H1 (cell line): ENCODE results near the gene HMCN2. TPM values are rescaled to one million over a fixed set of nuclear protein-coding genes. Genes with fewer than 3 reads are reported as not detected.

ENCODE experiments used
- ATF2 ChIP-seq: IDR thresholded peaks from 2 replicates; pipeline ENCODE4 v1.6.1; 2012; ENCODE audit warnings: low read length, inconsistent platforms
- BRCA1 ChIP-seq: IDR thresholded peaks from 2 replicates; pipeline ENCODE4 v1.6.1; 2012; ENCODE audit warnings: low read depth, low read length, improper control_type of control experiment
- CTCF ChIP-seq, 3 experiments: IDR thresholded peaks; 1 replicate in 2 of 3; 2 replicates in 1 of 3; pipeline versions ENCODE4 v1.5.1 to v1.6.1; 2011; ENCODE audit warnings: low read length in 3 of 3, mild to moderate bottlenecking in 3 of 3, inconsistent platforms in 2 of 3, low read depth in 1 of 3, moderate library complexity in 1 of 3; ENCODE audit not compliant: insufficient read depth in 1 of 3; ENCODE audit errors: control extremely low read depth in 1 of 3
- JUN ChIP-seq: IDR thresholded peaks from 2 replicates; pipeline ENCODE4 v1.6.1; 2011; ENCODE audit warnings: low read depth, mild to moderate bottlenecking, improper control_type of control experiment, low read length
- KDM1A ChIP-seq: fragments of 200-600, 300-600 bp; sonication (generic); IDR thresholded peaks from 2 replicates; pipeline ENCODE4 v1.7.1; 2016; ENCODE audit warnings: mild to moderate bottlenecking, low read length, borderline replicate concordance
- SP1 ChIP-seq: IDR thresholded peaks from 2 replicates; pipeline ENCODE4 v1.6.1; 2011; ENCODE audit warnings: low read depth, low read length
- polyA plus RNA-seq, 7 experiments: library from polyadenylated mRNA; depleted of rRNA in 3 of 7; stranded (reverse) in 5 of 7; unstranded in 2 of 7; fragments of >200 nt in 5 of 7; fragments of 200-250 nt in 2 of 7; gene quantifications; 1 replicate in 5 of 7; 2 replicates in 1 of 7; 4 replicates in 1 of 7; pipeline versions ENCODE4 v1.2.1 to v1.2.3, GENCODE V29; 2011 to 2013; ENCODE audit warnings: missing spikeins in 2 of 7, mixed read lengths in 2 of 7
- total RNA-seq: library from RNA; stranded (reverse); fragmentation: NEBNext Ultra II Directional; extraction: Animal tissue kit (Norgen Biotek cat#: 25700); gene quantifications from 2 replicates; pipeline ENCODE4 v1.2.1, GENCODE V29; 2021

The HMCN2 gene
- total and polyA plus RNA-seq, 2 of the 8 experiments (the other 6 are each of a cell fraction or from before 2014, with no cell fraction given) = 5.0 to 9.1 TPM

GRCh38 chr9:130254747-130255630, 10.6 kb upstream of the HMCN2 start (continued):
- TF ChIP-seq CTCF (IDR thresholded peaks at IDR 0.05; ENCODE audit: control extremely low read depth in 1 of 3, insufficient read depth in 1 of 3, low read depth in 1 of 3, low read length in 3 of 3) (no peak), ATF2 (no peak), JUN (no peak), KDM1A (no peak), BRCA1 (no peak), SP1 (no peak)
- TF ChIP-seq, all 59 proteins: peak for 0
